NT2/D1 (cell line): ENCODE measurements around the gene ELMO1.

Experiments
- SUZ12 ChIP-seq: IDR thresholded peaks from 2 replicates; pipeline ENCODE4 v1.6.1; 2011; ENCODE audit not compliant: insufficient read length, insufficient read depth; ENCODE audit errors: extremely low read depth
- YY1 ChIP-seq: IDR thresholded peaks from 2 replicates; pipeline ENCODE4 v1.6.1; 2011; ENCODE audit not compliant: insufficient read length, insufficient read depth

GRCh38 chr7:36951257-36951697, 497.4 kb downstream of the ELMO1 start:
- no peak for TF ChIP-seq SUZ12
- no peak for TF ChIP-seq YY1
